A673 (cell line): ENCODE results near the gene EDA. TPM values are rescaled to one million over a fixed set of nuclear protein-coding genes. Genes with fewer than 3 reads are reported as not detected.

Source experiments
- BruUV-seq: library from RNA; stranded (reverse); fragments of 400-500 nt; replicated peaks from 2 replicates; lab custom pipeline; 2021; lab: Mats Ljungman, UMichigan
- CTCF ChIA-PET: fragments of 300-600 bp; sonication (Branson Sonifier 250); formaldehyde crosslinking; loops from one replicate; lab custom pipeline; 2022; ENCODE audit warnings: antibody characterized with exemption; lab: Charles Lee
- POLR2A ChIA-PET: fragments of 300-600 bp; sonication (Branson Sonifier 250); formaldehyde crosslinking; loops from one replicate; lab custom pipeline; 2022; ENCODE audit warnings: antibody characterized with exemption; ENCODE audit not compliant: low non-redundant PET; lab: Charles Lee
- DNase-seq: peaks from one replicate; pipeline ENCODE4 v3.0.0-alpha.2; 2015; ENCODE audit warnings: low spot score
- H3K27ac ChIP-seq: fragments of 200-600 bp; sonication (generic); 2 replicates; pipeline ENCODE4 v1.5.1; 2016; ENCODE audit warnings: mixed run types, low read depth, mild to moderate bottlenecking, mixed read lengths, antibody characterized with exemption, low read length; ENCODE audit not compliant: poor library complexity, severe bottlenecking
- H3K27me3 ChIP-seq: fragments of 200-600 bp; sonication (generic); replicated peaks from 2 replicates; pipeline ENCODE4 v1.6.1; 2017; ENCODE audit warnings: mixed run types, low read depth, mild to moderate bottlenecking, mixed read lengths, antibody characterized with exemption, low read length; ENCODE audit not compliant: insufficient read depth, poor library complexity
- H3K36me3 ChIP-seq: fragments of 200-600 bp; sonication (generic); 2 replicates; pipeline ENCODE4 v1.6.1; 2016; ENCODE audit warnings: mixed run types, mild to moderate bottlenecking, mixed read lengths, antibody characterized with exemption, low read length; ENCODE audit not compliant: insufficient read depth, poor library complexity, severe bottlenecking
- H3K4me1 ChIP-seq: fragments of 200-600 bp; sonication (generic); 2 replicates; pipeline ENCODE4 v1.6.1; 2017; ENCODE audit warnings: mixed run types, mild to moderate bottlenecking, mixed read lengths, antibody characterized with exemption, low read length; ENCODE audit not compliant: insufficient read depth, poor library complexity, severe bottlenecking
- H3K4me3 ChIP-seq: fragments of 200-600 bp; sonication (generic); 2 replicates; pipeline ENCODE4 v1.5.1; 2016; ENCODE audit warnings: low read depth, mixed run types, mild to moderate bottlenecking, mixed read lengths, low read length; ENCODE audit not compliant: poor library complexity, severe bottlenecking
- H3K9me3 ChIP-seq: fragments of 200-600 bp; sonication (generic); 2 replicates; pipeline ENCODE4 v1.6.1; 2016; ENCODE audit warnings: mixed run types, low read depth, mild to moderate bottlenecking, mixed read lengths, antibody characterized with exemption, low read length; ENCODE audit not compliant: poor library complexity, severe bottlenecking
- CTCF ChIP-seq: fragments of 300-800, 200-600 bp; sonication (generic); conservative IDR thresholded peaks from 2 replicates; pipeline ENCODE4 v1.5.1; 2017; ENCODE audit warnings: low read depth, mild to moderate bottlenecking, antibody characterized with exemption, low read length, moderate library complexity, mixed read lengths
- EZH2 ChIP-seq: fragments of 200-600 bp; sonication (generic); IDR thresholded peaks from 2 replicates; pipeline ENCODE4 v1.6.1; 2017; ENCODE audit warnings: borderline replicate concordance, low read depth, mild to moderate bottlenecking, mixed read lengths, antibody characterized with exemption, low read length; ENCODE audit not compliant: poor library complexity, severe bottlenecking
- intact Hi-C: fragments of 100-400 bp; cut with micrococcal nuclease; formaldehyde crosslinking; loops from one replicate; pipeline ENCODE4 v1.10.0; 2022; ENCODE audit not compliant: unreplicated experiment
- total RNA-seq: library from RNA; stranded (reverse); gene quantifications from 2 replicates; pipeline ENCODE4 v1.2.3, GENCODE V29; 2021

Gene EDA
- total RNA-seq, 1 experiment from 2014 or later: 3.3 TPM

- intact Hi-C loops: no loop called here
- no peak overlapping the region for H3K27ac ChIP-seq
- CTCF ChIA-PET: no interaction called here
- H3K36me3 ChIP-seq: no peaks in the 10 kb centered on the region
- no TSS peak for BruUV-seq
- no peaks in the 10 kb centered on the region for H3K27me3 ChIP-seq
- no peak overlapping the region for H3K4me3 ChIP-seq
- POLR2A ChIA-PET: no interaction called here
- TF ChIP-seq CTCF: no peak
- no peaks in the 10 kb centered on the region for H3K9me3 ChIP-seq
- H3K4me1 ChIP-seq: no peaks in the 10 kb centered on the region
- DNase-seq: no peak
These were observed 8.3 kb upstream of the EDA start for GRCh38 chrX:69607616-69608015.

- DNase-seq: no peak
- Histone ChIP-seq H3K9me3 (no peaks in the 10 kb centered on the region), H3K27ac (no peak overlapping the region), H3K27me3 (no peaks in the 10 kb centered on the region), H3K4me1 (no peaks in the 10 kb centered on the region), H3K4me3 (no peak overlapping the region), H3K36me3 (no peaks in the 10 kb centered on the region)
- ChIA-PET CTCF (no interaction called here), POLR2A (no interaction called here)
- intact Hi-C loops: no loop called here
- no TSS peak for BruUV-seq
- TF ChIP-seq CTCF (no peak), EZH2 (no peak)
These were observed 2.0 kb upstream of the EDA start for GRCh38 chrX:69613946-69614345.

GRCh38 chrX:69614886-69615285, 1.0 kb upstream of the EDA start:
- no TSS peak for BruUV-seq
- POLR2A ChIA-PET: no interaction called here

More at GRCh38 chrX:69614886-69615285, 1.0 kb upstream of the EDA start:
- no peak for TF ChIP-seq CTCF
- TF ChIP-seq EZH2: no peak
- DNase-seq: no peak
- Histone ChIP-seq H3K4me3 (no peak overlapping the region), H3K27ac (no peak overlapping the region), H3K4me1 (no peaks in the 10 kb centered on the region), H3K27me3 (no peaks in the 10 kb centered on the region), H3K36me3 (no peaks in the 10 kb centered on the region), H3K9me3 (no peaks in the 10 kb centered on the region)
- CTCF ChIA-PET: no interaction called here
- intact Hi-C loops: loop anchor here (5.0 kb wide), 1 partner anchor 123 kb away; no protein-coding TSS in a partner anchor
